ENCODE data around the gene SLC25A26.

The SLC25A26 gene

DNA sequence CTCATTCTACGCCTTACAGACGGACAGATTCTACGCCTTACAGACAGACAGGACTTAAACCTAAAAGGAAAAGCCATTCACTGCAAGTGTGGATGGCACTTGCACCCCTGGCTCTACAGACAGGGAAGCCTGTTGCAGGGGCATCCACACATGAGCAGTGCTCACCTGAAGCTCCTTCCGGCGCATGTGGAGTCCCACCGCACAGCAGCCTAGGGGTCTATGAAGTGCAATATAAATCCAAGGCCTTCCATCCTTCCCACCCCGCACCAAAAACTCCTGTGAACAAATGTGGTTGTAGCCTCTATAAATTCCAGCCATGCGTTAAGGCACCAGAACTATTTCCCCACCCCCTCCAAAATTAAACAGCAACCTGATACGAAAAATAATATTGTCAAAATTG is 158.8 kb downstream of the SLC25A26 start:
- DNase-seq = no peak

DNA sequence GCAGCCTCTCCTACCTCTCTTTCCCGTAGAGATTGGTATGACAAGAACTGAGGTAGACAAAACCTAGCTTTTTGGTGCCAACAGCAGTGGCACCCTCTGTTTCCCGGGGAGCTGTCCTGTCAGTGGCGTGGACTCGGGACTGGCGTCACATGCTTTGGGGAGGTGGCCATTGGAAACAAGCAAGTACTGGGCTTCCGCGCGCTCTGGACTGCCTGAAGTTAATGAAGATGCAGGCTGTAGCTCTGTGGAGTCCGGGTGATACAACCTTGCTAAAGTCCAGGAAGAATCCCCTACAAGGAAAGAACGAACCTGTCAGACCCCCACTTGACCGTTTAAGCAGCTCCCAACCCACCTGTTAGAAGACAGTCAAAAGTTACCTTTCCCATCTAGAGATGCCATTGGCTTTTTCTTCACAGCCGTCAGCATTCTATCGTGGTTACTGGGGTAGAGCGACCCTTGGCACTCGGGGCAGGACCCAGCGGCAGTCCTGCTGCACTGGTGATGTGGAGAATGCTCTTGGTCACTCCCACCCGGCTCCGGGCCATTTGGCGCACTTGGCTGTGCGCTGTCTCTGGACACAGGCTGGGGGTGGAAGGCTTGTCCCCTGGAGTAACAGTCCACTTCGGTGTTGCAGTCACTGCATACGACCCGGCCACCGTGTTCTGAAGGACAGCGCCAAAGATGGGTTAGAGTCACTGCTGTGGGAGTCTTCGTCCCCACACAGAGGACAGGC is 159.6 kb downstream of the SLC25A26 start:
- DNase-seq = no peak

DNA sequence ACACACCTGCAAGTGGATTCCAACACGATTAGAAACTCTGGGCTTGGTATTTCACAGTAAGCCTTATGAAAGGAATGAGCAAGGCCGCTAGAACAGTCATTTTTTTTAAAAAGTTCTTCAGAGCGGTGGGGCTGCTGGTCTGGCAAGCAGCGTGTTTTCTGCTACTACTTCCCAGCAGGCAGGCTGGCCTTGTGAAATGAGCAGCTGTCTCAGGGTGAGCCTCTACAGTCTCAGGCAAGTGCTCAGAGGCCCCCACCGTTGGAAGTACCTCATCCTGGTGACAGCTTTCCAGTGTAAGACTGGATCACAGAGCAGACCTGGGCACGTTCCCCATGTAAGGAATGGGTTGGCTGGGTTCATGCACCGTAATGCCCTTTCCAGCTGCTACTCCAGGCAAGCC is 160.8 kb downstream of the SLC25A26 start:
- no peak for DNase-seq

DNA sequence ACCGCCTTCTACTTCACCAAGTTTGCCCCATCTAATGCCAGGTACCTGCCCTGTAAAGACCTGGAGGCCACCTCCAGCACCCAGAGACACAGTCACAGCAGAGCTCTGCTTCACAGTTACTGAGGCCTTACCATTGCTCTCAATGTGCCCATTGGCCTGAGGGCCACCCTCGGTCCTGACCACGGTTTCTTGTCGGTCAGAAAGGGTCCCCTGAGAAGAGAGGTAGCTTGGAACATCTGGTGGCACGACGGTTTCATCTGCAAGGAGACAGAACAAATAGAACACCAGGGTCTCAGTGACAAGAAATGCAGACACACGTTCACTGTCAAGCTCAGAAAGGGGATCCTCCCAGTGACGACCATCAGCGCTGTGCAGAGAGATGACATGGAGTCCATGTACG is 161.3 kb downstream of the SLC25A26 start:
- DNase-seq = no peak

DNA sequence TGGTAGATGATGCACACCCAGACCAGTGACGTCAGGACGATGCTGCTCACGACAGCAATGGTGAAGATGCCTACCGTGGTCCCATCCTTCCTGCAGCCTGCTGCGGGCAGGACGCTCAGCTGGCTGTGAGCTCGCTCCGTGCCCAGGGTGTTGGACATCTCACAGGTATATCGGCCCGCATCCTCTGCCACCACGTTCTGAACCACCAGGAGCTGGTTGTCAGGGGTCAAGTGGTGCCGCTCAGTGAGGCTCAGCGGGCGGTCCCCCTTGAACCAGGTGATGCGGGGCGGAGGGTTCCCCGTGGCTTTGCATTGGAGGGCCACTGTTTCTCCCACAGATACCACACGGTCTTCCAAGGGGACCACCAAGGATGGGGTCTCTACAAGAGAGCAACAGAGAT is 162.2 kb downstream of the SLC25A26 start:
- no peak for DNase-seq

DNA sequence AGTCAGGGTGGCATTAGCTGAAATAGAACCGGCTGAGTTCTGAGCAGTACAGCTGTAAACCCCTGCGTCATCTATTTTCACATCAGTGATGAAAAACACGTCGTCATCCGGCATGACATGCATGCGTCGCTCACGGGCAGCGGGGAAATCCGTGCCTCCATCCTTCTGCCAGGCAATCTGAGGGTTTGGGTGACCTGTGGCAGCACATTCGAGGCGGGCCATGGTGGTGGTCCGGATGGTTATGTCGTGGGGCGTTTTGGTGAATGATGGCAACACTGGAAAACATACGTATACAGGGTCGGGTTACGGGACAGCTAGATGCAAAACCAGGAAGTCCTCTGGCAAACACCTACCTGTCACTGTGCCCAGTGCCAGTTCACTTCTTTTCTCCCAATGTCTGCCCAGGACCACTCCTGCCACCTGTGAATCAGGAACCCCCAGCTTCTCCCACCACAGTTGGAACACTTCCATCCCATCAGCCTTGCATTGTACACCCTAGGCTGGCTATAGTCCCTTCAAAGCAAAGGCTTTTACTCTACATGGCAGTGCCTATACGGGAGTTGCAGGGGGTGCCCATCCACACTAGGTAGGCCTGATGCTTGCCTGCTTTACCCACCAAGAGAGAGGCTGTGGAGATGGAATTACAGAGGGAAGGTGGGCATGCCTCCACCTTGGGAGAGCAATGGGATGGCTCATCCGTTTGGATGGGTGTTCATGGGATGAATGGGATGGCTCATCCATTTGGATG is 163.4 kb downstream of the SLC25A26 start:
- no peak for DNase-seq

DNA sequence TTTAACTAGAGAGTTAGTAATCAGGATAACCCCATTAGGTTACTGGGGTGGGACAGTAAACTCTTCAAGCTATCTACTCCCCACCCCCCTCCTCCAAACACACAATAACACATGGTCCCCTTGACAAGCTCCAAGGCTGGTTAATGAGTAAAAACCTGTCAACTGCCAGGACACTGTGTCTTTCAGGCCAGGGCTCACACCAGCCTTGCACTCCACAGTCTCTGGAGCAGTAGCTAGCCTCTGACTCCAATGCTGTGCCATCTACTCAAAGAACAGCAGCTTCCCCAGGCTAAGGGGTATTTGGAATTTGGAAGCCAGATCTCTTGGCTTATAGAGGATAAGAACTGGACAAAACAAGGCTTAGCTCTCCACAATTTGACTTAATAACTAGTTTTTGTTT is 164.3 kb downstream of the SLC25A26 start:
- DNase-seq = no peak

DNA sequence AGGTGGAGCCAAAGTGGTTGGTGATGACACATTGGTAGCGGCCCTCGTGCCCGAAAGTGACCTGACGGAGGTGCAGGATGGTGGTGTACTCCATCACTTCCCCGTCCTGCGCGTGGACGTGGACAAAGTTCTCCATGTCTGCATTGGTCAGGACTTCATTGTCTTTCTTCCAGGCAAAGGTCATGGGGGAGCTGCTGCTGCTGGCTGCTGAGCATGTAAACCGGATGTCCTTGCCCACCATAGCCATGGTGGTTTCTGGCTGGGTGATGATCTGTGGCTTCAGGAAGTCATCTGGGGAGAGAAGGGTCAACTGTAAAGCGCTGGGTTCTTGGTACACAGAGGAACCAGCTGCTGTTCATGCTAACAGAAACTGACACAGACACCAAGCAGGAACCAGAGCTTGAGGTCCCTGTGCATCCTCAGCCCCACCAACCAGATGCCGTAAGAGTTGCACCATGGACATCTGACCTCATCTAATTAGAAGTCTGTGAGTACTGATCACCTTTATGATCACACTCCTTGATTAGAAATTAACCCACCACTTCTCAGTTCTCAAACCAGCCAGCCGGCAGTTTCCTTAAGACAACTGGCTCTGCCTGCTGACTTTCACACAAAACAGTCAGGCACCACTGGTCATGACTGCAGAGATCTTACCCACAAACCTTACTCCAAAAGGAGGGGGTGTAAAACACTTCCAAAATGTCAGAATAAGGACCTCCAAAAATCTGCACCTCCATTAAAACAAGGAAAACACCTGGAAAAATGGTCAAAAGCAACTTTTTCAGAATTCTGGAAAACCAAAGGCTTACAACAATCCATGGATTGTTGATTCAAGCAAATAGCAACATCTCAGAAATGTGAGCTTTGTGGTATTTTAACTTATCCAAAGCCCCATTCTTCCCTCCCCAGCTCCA is 165.5 kb downstream of the SLC25A26 start:
- peak; percentile 95 for DNase-seq

DNA sequence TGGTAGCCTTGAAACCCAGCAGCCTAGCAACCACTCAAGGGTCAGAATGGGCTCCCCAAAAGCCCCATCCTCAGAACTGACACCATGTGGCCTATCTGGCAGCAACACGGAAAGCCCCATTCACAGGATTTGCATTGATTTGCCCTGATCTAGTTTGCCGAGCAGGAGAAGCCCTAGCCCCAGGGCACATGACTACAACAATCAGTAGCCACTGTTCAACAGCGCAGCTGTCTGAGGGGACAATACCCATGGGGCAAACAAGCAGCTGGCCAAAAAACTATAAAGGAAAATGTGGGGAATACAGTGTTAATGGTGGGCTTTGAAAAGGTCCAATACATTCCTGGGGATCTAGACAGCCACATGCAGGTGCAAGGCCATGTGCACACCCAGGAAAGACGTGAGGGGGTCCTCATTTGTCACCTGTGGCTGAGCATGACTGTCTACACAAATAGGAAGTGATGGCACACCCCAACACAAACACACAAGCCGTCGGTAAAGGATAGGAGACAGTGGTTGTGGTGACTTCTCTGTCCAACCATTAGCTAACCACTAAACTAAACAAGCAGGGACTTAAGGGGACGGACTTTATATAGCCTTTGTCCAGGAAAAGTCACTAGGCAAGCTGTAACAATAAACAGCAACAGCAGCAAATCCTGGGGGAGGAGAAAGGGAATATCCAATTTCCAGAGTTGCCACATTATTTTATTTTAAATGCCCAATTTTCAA is 166.3 kb downstream of the SLC25A26 start:
- DNase-seq = peak; percentile 6

DNA sequence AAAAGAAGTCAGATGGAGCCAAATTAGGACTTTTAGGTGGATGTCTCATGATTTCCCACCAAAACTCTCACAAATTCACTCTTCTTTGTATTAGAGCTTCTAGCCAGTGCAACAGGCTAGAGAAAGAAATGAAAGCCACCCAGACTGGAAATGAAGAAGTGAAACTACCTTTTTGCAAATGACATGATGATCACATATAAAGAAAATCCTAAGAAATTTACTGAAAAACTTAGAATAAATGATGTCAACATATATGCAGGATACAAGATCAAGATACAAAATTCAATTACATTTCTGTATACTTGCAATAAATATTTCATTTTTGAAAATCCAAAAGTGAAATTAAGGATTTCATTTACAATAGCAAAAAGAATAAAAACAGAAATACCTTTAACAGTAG is 169.2 kb downstream of the SLC25A26 start:
- DNase-seq = peak; percentile 67

DNA sequence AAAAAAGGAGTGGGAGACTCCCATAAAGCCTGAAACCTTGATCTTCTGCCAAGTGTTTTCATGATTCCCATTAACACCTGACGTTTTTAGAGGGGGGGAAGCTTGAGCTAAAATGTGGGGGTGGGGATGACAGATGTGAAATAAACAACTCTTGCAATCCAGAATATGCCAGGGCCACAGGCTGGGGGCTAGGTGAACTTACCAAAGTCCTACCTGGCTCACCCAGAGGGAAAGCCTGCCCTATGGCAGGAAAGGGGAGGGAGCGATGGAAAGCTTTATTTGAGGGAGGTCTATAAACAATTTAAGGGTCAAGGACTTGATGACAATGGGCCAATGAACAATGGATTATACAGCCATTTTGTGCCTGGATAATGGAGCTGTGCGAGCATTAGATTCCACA is 171.7 kb downstream of the SLC25A26 start:
- DNase-seq = no peak

DNA sequence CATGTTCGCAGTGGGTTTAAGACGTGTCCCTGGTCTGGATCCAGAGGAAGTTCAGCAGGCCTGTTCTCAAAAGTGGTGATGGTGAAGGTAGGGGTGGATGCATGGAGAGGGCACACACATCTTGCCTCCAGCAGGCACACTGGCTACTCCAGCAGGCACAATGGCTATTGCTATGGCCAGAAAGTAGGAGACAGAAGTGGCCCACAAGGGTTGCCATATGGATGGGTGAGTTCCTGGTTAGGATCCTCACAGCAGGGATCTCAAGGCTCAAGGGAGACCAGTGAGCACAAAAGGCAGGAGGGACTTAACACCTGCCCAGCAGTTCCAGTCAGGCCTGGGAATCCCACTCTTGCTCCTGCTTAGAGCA is 172.1 kb downstream of the SLC25A26 start:
- DNase-seq = no peak

DNA sequence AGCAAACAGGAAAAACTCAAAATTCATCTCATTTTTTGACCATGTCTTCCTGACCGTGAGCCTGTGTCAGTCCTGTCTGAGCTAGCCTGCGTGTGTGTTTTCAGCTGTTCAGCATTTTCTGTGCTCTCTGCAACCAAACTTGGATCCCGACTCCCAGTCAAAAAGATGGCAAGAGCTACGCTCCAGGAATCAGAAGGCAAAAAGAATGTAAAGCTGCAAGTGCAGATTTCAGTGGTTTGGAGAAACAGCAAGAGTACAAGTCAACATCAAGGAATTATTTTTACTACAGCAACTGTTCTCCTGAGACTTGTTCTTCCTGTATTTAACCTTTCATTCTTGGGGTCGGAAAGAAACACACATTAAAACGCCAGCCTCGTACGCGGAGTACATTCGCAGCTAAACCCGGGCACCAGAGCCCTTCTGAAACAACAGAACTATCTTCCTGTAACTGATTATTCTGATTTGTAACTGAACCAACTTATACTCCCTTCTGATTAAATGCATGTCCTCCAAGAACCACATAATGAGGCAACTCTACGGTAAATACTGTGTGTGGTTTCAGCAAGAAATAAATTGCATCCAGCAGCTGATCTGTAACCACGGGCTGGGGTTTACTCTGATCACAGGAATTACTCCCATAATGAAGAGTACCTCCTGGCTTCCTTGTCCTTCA is 172.7 kb downstream of the SLC25A26 start:
- peak; percentile 58 for DNase-seq

DNA sequence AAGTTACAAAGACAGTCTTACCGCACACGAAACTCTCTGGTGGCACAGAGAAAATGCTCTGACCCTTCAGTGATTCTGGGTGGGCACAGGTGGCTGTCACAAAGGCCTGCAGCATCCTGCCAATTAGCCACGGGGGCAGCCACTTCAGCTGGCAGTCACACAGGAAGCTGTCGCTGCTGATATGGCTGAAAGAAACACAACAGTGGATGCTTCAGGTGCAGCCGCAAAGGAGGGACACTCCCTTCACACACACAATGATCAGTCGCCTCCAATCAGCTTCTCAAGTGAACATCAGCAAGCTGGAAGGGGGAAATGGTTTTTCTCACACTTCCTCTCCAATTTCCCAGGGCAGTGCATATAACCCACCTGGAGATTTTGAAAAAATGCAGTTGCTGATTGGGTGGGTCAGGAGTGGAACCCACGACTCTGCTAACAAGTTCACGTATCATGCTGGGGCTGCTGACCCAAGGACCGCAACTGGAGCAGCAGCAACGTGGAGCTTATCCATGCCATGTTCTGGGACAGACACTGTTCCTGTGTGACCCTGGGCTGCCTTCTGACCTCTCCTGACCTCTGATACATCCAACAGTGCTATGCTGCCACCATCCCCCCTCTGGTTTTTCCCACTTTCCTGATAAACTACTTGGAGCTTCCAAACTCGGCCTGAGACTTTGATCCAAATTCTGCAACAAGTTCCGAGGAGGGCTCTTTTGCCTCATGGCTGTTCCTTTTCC is 173.4 kb downstream of the SLC25A26 start:
- no peak for DNase-seq

DNA sequence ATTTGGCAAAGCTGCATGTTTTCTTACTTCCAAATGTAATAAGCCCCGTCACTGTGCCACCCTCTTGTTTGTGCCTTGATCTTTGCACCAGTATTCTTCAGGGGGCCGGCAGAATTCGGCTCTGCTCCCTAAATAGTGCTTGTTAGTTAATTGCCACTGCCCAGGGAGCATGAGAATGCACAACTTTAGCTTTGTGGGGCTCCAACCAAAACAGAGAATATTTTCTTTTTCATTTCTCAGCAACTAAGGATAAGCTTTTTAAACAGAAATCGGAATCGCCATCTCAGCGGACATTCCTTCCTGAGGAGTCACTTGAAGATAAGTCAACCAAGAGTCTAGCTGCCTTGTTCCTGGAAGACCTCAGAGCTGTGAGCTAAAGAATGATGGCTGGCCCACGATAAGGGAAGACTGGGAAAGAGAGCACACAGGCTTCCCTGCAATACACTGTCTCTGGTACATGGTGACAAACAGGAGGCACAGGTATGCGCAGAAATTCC is 174.0 kb downstream of the SLC25A26 start:
- no peak for DNase-seq

DNA sequence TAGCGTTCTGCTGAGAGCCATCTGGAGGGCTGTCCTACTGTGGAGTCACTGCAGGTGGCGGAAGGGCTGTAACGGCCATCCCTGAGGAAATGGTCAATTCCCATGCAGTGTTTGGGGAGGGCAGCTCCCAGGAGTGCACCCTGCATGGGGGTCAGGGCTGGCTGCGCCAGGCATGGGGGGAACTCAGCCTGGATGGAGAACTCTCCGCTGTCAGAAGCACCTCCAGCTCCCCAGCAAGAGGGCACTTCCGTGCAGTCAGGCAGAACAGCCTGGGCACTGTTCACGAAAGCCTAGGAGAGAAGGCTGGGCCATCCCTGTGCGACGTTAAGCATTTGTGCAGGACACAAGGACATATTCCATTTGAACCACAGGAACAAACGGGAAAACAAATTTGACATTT is 174.8 kb downstream of the SLC25A26 start:
- no peak for DNase-seq

DNA sequence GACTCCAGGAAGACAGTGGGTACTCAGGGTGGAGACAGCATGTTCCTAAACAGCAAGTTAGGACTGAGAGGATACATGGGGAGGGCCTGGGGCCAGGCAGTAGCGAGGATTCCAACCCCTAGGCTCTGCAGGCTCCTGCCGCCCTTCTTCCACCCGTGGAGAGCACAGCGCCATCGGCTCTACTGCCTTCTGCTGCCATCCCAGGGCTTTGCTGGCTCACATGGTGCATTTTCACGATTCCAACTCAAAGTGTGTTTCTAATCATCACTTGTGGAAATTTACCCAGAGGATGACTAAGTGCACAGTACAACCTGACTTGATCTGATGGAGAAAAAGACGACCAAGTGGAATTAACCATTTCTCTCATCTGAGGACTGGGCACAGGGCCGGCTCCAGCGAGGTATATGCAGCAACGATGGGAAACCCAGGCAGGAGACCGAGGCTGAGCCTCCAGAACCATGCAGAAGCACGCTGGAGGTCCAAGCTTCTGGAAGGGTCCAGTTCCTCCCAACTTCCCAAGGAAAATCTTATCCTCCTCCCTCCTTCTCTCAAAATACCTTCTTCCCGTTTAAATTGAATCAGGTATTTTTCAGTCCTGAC is 175.5 kb downstream of the SLC25A26 start:
- DNase-seq = no peak

DNA sequence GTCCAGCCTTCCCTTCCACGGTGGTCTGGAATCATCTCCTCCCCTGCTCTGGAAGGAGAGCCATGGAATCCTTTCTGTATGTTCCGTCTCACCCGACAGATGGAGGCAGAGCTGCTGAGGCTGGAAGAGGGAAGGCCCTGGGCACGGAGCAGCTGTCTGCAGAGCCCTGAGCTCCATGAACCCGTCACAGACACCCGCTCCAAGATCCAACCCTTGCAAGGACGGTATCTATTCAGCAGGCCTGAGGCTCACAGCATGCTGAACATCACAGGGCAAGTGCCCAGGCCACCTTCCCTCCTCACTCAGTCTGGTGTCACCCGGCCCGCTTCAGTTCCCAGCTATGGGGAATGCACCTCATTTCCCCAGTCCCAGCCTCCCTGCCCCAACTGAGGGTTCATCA is 176.1 kb downstream of the SLC25A26 start:
- DNase-seq = no peak

DNA sequence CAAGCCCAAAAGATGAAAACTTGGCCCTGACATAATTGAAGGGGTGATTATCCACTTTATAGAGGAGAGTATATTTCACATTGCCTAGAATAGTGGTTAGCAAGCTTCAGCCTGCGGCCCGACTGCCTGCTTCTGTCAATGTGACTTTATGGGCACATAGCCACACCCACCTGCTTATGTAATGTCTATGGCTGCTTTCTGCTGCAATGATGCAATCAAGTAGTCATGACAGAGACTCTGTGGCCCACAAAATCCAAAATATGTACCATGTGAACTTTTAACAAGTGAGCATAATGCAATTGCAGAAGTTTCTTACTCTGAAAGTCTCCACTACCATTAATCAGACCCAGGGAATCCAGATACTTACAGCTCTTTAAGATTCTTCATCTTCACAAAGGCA is 176.9 kb downstream of the SLC25A26 start:
- DNase-seq = peak; percentile 89

DNA sequence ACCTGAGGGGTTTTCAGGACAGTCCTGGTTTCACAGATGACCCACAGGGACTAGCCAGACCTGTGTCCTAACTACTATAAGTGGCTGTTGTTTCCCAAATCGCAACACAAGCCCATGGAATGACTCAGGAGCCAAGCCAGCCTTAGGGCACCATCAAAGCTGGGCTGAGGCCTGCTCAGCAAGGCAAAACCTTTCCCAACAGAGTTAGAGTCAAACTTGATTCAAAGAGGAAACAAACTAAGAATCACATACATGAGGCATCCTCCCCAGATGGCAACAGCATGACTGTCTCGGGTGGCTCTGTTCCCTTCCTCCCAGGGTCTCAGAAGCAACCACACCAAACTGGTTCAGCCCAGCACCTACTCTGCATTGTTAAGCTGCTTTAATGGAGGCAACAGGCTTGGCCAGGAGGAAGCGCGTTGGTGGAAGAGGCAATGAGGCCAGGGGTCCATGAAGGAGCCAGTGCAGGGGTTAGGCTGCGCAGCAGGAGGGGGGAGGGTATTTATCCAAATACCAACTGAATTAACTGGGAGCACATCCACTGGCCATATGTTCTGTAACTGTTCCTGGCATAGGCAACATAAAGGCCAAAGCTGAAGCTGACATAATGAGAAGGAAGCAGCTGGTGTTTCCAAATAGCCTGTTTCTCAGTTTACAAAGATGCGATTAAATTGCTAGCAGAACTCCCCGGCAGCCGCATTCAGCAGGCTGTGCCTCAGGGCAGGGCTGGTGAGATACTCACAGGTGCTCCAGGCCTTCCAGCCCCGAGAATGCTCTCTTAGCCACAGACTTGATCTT is 177.6 kb downstream of the SLC25A26 start:
- no peak for DNase-seq
